PC-3 (cell line): ENCODE data around the gene DTNBP1.

Experiments used
- CTCF ChIP-seq: fragments of 300-600 bp; sonication (generic); conservative IDR thresholded peaks from 2 replicates; pipeline ENCODE4 v1.5.1; 2017; ENCODE audit warnings: antibody characterized with exemption, low read depth, mild to moderate bottlenecking, low read length
- EZH2phosphoT487 ChIP-seq: fragments of 300-600 bp; sonication (generic); IDR thresholded peaks from 2 replicates; pipeline ENCODE4 v1.6.1; 2018; ENCODE audit warnings: mild to moderate bottlenecking, antibody characterized with exemption, low read length, borderline replicate concordance

GRCh38 chr6:15522026-15522425 lies 140.8 kb downstream of the DTNBP1 start:
- TF ChIP-seq CTCF (no peak), EZH2phosphoT487 (no peak)
